HG03342 (cell line): ENCODE results near the gene LYRM2.
"Not testable (repeated sequence)": the region's sequence is repeated elsewhere in the genome, so short reads cannot be mapped to it uniquely, and the experiment has no call there.

Source experiments
- ATAC-seq: cut with Tn5 transposase; IDR thresholded peaks from one replicate; pipeline ENCODE4 v1.9.1; 2021; ENCODE audit warnings: mild to moderate bottlenecking, moderate library complexity; ENCODE audit not compliant: unreplicated experiment

The LYRM2 gene

GRCh38 chr6:89649682-89650081 lies 11.1 kb upstream of the LYRM2 start:
- no peak for ATAC-seq

- no peak for ATAC-seq
Observed at GRCh38 chr6:89644864-89645263, 6.3 kb upstream of the LYRM2 start.

GRCh38 chr6:89643406-89643805 lies 4.9 kb upstream of the LYRM2 start:
- no peak for ATAC-seq

- no peak for ATAC-seq
Observed at GRCh38 chr6:89642956-89643355, 4.4 kb upstream of the LYRM2 start.

- ATAC-seq: not testable (repeated sequence)
Observed at GRCh38 chr6:89641581-89641980, 3.0 kb upstream of the LYRM2 start.

GRCh38 chr6:89640804-89641203 lies 2.3 kb upstream of the LYRM2 start:
- no peak for ATAC-seq

GRCh38 chr6:89637960-89638319 lies 607 bp downstream of the LYRM2 start:
- no peak for ATAC-seq

- not testable (repeated sequence) for ATAC-seq
Observed at GRCh38 chr6:89636412-89636811, 2.1 kb downstream of the LYRM2 start.

GRCh38 chr6:89630488-89630887 lies 8.1 kb downstream of the LYRM2 start:
- no peak for ATAC-seq

GRCh38 chr6:89623749-89624148 lies 14.8 kb downstream of the LYRM2 start:
- ATAC-seq: no peak

GRCh38 chr6:89619567-89619966 lies 19.0 kb downstream of the LYRM2 start:
- ATAC-seq: no peak

GRCh38 chr6:89618026-89618425 lies 20.5 kb downstream of the LYRM2 start:
- ATAC-seq: no peak

GRCh38 chr6:89616531-89616930 lies 22.0 kb downstream of the LYRM2 start:
- no peak for ATAC-seq

GRCh38 chr6:89615882-89616281 lies 22.7 kb downstream of the LYRM2 start:
- ATAC-seq: no peak

GRCh38 chr6:89613790-89614189 lies 24.8 kb downstream of the LYRM2 start:
- no peak for ATAC-seq

- ATAC-seq: no peak
Observed at GRCh38 chr6:89612121-89612520, 26.4 kb downstream of the LYRM2 start.

GRCh38 chr6:89611666-89612065 lies 26.9 kb downstream of the LYRM2 start:
- ATAC-seq: no peak

GRCh38 chr6:89610149-89610642 lies 28.4 kb downstream of the LYRM2 start:
- ATAC-seq: no peak

- ATAC-seq: no peak
Observed at GRCh38 chr6:89605861-89606260, 32.7 kb downstream of the LYRM2 start.

- no peak for ATAC-seq
Observed at GRCh38 chr6:89604653-89605052, 33.9 kb downstream of the LYRM2 start.

GRCh38 chr6:89602166-89602565 lies 36.4 kb downstream of the LYRM2 start:
- no peak for ATAC-seq

- ATAC-seq: no peak
Observed at GRCh38 chr6:89599727-89600126, 38.8 kb downstream of the LYRM2 start.

- ATAC-seq: no peak
Observed at GRCh38 chr6:89597988-89598387, 40.6 kb downstream of the LYRM2 start.

GRCh38 chr6:89597372-89597771 lies 41.2 kb downstream of the LYRM2 start:
- no peak for ATAC-seq
